NT2/D1 (cell line): ENCODE results near the gene DCC.

Source experiments
- DNase-seq: peaks from one replicate; pipeline ENCODE4 v3.0.0-alpha.2; 2011; ENCODE audit warnings: low read depth, low spot score
- H3K27me3 ChIP-seq: 2 replicates; pipeline ENCODE4 v1.6.0; 2011; ENCODE audit warnings: mild to moderate bottlenecking; ENCODE audit not compliant: insufficient read length, insufficient read depth
- H3K36me3 ChIP-seq: 2 replicates; pipeline ENCODE4 v1.6.1; 2011; ENCODE audit warnings: mild to moderate bottlenecking, low read length, mixed read lengths; ENCODE audit not compliant: insufficient read depth, insufficient read length
- H3K4me1 ChIP-seq: 2 replicates; pipeline ENCODE4 v1.5.1; 2011; ENCODE audit not compliant: insufficient read depth, insufficient read length
- H3K4me3 ChIP-seq: 2 replicates; pipeline ENCODE4 v1.5.1; 2011; ENCODE audit warnings: low read depth; ENCODE audit not compliant: insufficient read length
- H3K9ac ChIP-seq: 2 replicates; pipeline ENCODE4 v1.6.0; 2011; ENCODE audit warnings: low read depth; ENCODE audit not compliant: insufficient read length
- H3K9me3 ChIP-seq: 2 replicates; pipeline ENCODE4 v1.5.1; 2011; ENCODE audit warnings: mild to moderate bottlenecking, low read length; ENCODE audit not compliant: insufficient read depth
- SUZ12 ChIP-seq: IDR thresholded peaks from 2 replicates; pipeline ENCODE4 v1.6.1; 2011; ENCODE audit not compliant: insufficient read length, insufficient read depth; ENCODE audit errors: extremely low read depth
- YY1 ChIP-seq: IDR thresholded peaks from 2 replicates; pipeline ENCODE4 v1.6.1; 2011; ENCODE audit not compliant: insufficient read length, insufficient read depth
- ZNF274 ChIP-seq: IDR thresholded peaks from 2 replicates; pipeline ENCODE4 v1.6.1; 2011; ENCODE audit warnings: mild to moderate bottlenecking, low read depth, low read length

DCC gene

DNA sequence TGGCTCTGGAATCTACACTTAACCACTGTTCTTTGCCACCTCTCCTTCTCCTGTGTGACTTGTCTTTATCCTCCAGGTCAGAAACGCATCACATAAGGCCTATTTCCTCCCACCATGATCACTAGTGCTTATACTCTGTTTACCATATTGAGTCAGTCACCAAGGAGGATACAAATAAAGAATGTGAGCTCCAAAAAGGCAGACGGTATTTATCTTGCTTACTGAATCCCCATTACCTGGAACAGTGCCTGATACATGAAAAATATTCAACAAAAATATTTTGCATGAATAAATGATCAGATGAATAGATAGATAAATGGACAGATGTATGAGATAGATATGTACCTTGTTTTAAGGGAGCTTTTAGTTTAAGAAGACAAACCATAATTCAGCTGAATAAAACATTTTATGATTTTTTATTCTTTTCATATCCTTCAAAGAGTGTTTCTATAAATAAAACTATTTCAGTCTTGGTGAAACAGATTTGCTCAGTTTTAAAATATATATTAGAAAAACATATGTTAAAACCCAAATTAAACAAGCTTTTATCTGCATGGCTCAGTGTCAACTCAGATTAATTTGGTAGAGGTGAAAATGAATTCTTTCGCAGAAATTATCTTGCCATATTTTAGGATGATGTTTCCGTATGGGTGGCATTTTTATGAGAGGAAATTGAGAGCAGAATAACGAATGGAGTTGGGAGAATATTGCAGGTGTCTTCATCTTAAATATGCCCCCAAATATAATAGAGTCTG, 799.9 kb downstream of the DCC start:
- H3K4me1 ChIP-seq = no peaks in the 10 kb centered on the region
- no peak overlapping the region for H3K9ac ChIP-seq
- TF ChIP-seq ZNF274 (no peak), YY1 (no peak), SUZ12 (no peak)
- no peaks in the 10 kb centered on the region for H3K9me3 ChIP-seq
- no peaks in the 10 kb centered on the region for H3K36me3 ChIP-seq
- no peak overlapping the region for H3K4me3 ChIP-seq
- H3K27me3 ChIP-seq = no peaks in the 10 kb centered on the region
- DNase-seq = no peak

DNA sequence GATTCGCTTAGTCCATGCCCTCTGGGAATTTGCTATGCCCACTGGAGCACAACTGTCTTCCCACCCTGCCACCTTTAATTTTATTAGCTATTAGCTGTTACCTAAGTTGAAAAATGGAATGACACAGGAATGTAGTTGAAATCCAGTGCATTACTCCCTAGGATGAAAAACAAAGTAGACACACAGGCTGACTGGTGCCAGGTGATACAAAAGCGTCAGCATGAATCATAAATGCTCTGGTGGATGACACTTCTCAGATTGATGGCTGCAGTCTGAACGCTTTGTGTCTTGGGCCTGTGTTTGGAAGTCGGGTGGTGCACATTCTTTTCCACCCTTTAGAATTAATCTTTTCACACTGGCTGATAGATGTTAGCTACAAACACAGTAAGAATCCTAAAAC, 802.0 kb downstream of the DCC start:
- TF ChIP-seq ZNF274 (no peak), SUZ12 (no peak), YY1 (no peak)
- no peaks in the 10 kb centered on the region for H3K27me3 ChIP-seq
- no peaks in the 10 kb centered on the region for H3K9me3 ChIP-seq
- H3K9ac ChIP-seq = no peak overlapping the region
- no peak overlapping the region for H3K4me3 ChIP-seq
- H3K36me3 ChIP-seq = no peaks in the 10 kb centered on the region
- no peaks in the 10 kb centered on the region for H3K4me1 ChIP-seq
- no peak for DNase-seq

DNA sequence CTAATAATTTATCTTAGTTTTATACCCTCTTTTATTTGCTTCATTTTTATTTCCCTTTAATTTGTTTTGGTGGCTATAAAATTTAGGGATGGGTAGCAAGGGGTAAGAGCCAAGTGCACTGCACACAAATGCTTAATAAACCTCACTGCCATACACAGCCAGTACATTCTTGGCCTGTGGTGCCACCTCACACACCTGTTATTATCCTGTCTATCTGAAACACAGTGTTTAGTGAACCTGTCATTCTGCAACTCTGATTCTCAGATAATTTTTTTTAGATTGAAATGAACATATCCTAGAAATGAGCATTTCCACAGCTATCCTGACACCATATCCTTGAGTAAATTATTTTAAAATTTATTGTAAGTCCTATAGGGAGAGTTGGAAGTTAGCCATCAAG, 807.5 kb downstream of the DCC start:
- Histone ChIP-seq H3K27me3 (no peaks in the 10 kb centered on the region), H3K4me1 (no peaks in the 10 kb centered on the region), H3K9ac (no peak overlapping the region), H3K9me3 (no peaks in the 10 kb centered on the region), H3K4me3 (no peak overlapping the region), H3K36me3 (no peaks in the 10 kb centered on the region)
- TF ChIP-seq ZNF274 (no peak), YY1 (no peak)
- no peak for DNase-seq

DNA sequence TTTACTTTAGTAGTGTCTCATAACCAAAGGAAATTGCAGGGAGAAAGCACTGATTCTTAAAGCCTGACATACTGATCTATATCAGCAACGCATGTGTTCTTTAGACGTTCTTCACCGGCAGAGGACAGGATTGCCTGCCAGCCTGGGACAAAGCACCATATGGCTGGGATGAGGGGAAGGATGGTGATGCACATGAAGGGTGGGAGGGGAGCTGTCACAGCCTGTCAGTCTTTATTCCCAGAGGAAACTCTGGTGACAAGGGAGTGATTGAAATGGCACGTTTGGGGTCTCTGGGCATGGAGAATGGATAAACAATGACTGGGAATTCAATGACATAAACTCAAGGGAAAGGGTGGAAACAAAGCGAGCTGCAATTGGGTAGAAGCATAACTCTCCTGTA, 808.1 kb downstream of the DCC start:
- Histone ChIP-seq H3K4me1 (no peaks in the 10 kb centered on the region), H3K4me3 (no peak overlapping the region), H3K9me3 (no peaks in the 10 kb centered on the region), H3K27me3 (no peaks in the 10 kb centered on the region), H3K9ac (no peak overlapping the region), H3K36me3 (no peaks in the 10 kb centered on the region)
- TF ChIP-seq YY1 = no peak
- TF ChIP-seq ZNF274 = no peak
- no peak for TF ChIP-seq SUZ12
- DNase-seq = no peak

DNA sequence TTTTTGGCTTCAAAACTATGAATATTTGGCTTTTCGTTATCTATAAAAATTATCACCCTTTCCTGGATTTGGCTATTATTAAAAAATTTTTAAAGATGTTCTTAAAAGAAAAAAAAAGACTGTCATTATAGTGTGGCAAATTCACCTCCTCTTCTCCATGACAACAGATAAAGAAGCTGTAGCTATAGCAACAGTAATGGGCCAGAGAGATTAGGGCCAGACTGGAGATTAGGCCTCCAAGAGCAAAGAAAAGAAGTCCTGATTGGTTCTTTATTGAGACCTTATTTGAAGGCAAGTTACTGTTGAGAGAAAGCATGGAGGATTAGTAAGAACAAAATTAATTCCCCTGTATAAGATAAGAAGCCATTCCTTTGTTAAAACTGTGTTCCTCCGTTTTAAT, 812.5 kb downstream of the DCC start:
- DNase-seq = no peak
- Histone ChIP-seq H3K4me3 (no peak overlapping the region), H3K27me3 (no peaks in the 10 kb centered on the region), H3K4me1 (no peaks in the 10 kb centered on the region), H3K36me3 (no peaks in the 10 kb centered on the region), H3K9me3 (no peaks in the 10 kb centered on the region), H3K9ac (no peak overlapping the region)
- TF ChIP-seq YY1 = no peak
- no peak for TF ChIP-seq ZNF274
- TF ChIP-seq SUZ12 = no peak

DNA sequence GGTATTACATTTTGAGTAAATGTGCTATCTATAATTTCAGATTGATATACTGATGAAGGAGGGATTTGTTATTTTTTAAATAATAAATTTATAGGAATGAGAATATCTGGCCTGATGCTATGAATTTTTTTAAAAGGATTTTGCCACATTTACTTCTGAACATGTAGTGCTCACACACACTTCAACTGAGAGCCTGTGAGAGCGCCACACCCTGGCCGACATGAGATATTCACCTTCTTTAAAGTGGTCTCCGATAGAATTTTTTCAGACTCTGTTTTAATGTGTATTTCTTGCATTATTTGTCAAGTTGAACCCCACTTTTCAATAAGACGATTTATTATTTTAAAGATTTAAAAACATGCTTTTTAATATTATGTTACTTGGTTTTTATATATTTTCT, 813.3 kb downstream of the DCC start:
- peak; percentile 2 for DNase-seq
- Histone ChIP-seq H3K4me1 (no peaks in the 10 kb centered on the region), H3K4me3 (no peak overlapping the region), H3K27me3 (no peaks in the 10 kb centered on the region), H3K9me3 (no peaks in the 10 kb centered on the region), H3K9ac (no peak overlapping the region), H3K36me3 (no peaks in the 10 kb centered on the region)
- no peak for TF ChIP-seq SUZ12
- TF ChIP-seq YY1 = no peak
- no peak for TF ChIP-seq ZNF274

DNA sequence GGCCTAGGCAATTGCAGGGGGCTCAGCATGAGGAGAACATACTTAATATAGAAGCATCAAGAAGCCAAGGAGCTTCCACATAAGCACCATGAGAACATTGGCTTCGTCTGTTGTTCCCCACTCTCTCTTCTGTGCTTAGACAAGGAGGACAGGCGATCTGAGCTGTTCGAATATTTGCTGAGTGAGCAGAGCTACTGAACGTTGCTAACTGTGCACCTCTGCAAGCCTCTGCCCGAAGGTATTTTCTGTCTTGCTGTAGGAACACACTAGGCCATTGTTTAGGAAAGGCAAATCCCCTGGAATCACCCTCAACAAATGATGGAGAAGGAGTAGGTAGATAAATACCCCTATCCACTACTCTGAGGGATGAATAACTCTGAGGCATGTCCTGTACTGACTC, 813.8 kb downstream of the DCC start:
- Histone ChIP-seq H3K4me1 (no peaks in the 10 kb centered on the region), H3K4me3 (no peak overlapping the region), H3K9me3 (no peaks in the 10 kb centered on the region), H3K9ac (no peak overlapping the region), H3K27me3 (no peaks in the 10 kb centered on the region), H3K36me3 (no peaks in the 10 kb centered on the region)
- TF ChIP-seq ZNF274 (no peak), SUZ12 (no peak), YY1 (no peak)
- DNase-seq = no peak

DNA sequence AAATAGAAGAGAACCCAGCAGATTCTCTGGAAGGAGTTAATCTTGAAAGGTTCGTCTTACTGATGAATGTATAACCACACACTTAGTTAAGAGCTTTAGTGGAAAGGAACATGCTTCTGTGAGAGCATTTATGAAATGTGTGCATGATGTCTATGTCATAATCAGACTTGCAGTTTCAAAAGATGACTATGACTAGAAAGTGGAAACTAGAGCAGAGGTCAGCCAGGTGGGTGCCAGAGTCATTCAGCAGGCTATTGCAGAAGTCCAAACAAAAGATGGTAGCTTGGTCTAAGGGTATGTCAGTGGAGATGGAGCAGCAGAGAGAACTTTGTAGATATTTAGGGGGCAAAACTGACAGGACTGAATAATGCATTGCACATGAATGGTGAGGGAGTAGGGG, 825.8 kb downstream of the DCC start:
- Histone ChIP-seq H3K27me3 (no peaks in the 10 kb centered on the region), H3K9me3 (no peaks in the 10 kb centered on the region), H3K9ac (no peak overlapping the region), H3K4me3 (no peak overlapping the region), H3K36me3 (no peaks in the 10 kb centered on the region), H3K4me1 (no peaks in the 10 kb centered on the region)
- TF ChIP-seq ZNF274 = no peak
- TF ChIP-seq SUZ12 = no peak
- no peak for TF ChIP-seq YY1
- DNase-seq = no peak
